PC-3 (cell line): ENCODE measurements around the gene ADCY5.

Source experiments
- CTCF ChIP-seq: fragments of 300-600 bp; sonication (generic); conservative IDR thresholded peaks from 2 replicates; pipeline ENCODE4 v1.5.1; 2017; ENCODE audit warnings: antibody characterized with exemption, low read depth, mild to moderate bottlenecking, low read length
- EZH2 ChIP-seq: fragments of 300-600 bp; sonication (generic); IDR thresholded peaks from one replicate; pipeline ENCODE4 v1.6.1; 2017; ENCODE audit warnings: antibody characterized with exemption, mild to moderate bottlenecking, low read length; ENCODE audit not compliant: unreplicated experiment
- EZH2phosphoT487 ChIP-seq: fragments of 300-600 bp; sonication (generic); IDR thresholded peaks from 2 replicates; pipeline ENCODE4 v1.6.1; 2018; ENCODE audit warnings: mild to moderate bottlenecking, antibody characterized with exemption, low read length, borderline replicate concordance

GRCh38 chr3:123302961-123303360, 145.9 kb downstream of the ADCY5 start:
- no peak for TF ChIP-seq CTCF
- no peak for TF ChIP-seq EZH2
- TF ChIP-seq EZH2phosphoT487 = no peak
